K562 (cell line): ENCODE results near the gene SLC25A21.

Source experiments
- HOXB6 ChIP-seq: fragments of 250-450 bp; sonication (Bioruptor Pico); IDR thresholded peaks from 2 replicates; pipeline ENCODE4 v1.5.1; 2022; ENCODE audit warnings: mild to moderate bottlenecking, borderline replicate concordance
- TF ChIP-seq, protein P1 (sequence below): conservative IDR thresholded peaks from 2 replicates; pipeline ENCODE4 v1.6.1; 2011; ENCODE audit warnings: low read depth, mild to moderate bottlenecking, low read length; ENCODE audit not compliant: control insufficient read depth
- TF ChIP-seq, protein P2 (sequence below): sonication (generic); formaldehyde crosslinking; IDR thresholded peaks from 2 replicates; pipeline ENCODE4 v1.8.0; 2023; ENCODE audit warnings: missing genetic modification reagents, mild to moderate bottlenecking, borderline replicate concordance

DNA sequence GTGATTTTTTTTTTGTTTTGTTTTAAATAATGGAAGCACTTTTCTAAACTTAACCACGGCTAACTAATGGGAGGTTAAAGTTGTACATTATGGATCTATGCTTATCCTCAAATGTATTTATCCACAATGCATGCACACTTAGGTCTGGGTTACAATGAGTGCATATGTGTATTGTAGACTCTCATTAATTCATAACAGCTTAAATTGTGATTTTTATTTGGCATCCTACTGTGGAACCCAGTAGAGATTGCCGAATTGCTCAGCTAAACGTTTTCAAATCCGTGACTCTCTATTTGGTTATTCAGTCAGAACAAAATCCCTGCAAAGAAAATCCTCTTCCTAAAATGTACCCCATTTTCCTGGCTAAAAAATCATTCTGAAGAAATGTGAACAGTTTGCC lies 244.0 kb downstream of the SLC25A21 start:
- TF ChIP-seq, protein P1, sequence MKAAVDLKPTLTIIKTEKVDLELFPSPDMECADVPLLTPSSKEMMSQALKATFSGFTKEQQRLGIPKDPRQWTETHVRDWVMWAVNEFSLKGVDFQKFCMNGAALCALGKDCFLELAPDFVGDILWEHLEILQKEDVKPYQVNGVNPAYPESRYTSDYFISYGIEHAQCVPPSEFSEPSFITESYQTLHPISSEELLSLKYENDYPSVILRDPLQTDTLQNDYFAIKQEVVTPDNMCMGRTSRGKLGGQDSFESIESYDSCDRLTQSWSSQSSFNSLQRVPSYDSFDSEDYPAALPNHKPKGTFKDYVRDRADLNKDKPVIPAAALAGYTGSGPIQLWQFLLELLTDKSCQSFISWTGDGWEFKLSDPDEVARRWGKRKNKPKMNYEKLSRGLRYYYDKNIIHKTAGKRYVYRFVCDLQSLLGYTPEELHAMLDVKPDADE: no peak
- TF ChIP-seq HOXB6 (CRISPR knock-in tag): no peak
- TF ChIP-seq, protein P2, sequence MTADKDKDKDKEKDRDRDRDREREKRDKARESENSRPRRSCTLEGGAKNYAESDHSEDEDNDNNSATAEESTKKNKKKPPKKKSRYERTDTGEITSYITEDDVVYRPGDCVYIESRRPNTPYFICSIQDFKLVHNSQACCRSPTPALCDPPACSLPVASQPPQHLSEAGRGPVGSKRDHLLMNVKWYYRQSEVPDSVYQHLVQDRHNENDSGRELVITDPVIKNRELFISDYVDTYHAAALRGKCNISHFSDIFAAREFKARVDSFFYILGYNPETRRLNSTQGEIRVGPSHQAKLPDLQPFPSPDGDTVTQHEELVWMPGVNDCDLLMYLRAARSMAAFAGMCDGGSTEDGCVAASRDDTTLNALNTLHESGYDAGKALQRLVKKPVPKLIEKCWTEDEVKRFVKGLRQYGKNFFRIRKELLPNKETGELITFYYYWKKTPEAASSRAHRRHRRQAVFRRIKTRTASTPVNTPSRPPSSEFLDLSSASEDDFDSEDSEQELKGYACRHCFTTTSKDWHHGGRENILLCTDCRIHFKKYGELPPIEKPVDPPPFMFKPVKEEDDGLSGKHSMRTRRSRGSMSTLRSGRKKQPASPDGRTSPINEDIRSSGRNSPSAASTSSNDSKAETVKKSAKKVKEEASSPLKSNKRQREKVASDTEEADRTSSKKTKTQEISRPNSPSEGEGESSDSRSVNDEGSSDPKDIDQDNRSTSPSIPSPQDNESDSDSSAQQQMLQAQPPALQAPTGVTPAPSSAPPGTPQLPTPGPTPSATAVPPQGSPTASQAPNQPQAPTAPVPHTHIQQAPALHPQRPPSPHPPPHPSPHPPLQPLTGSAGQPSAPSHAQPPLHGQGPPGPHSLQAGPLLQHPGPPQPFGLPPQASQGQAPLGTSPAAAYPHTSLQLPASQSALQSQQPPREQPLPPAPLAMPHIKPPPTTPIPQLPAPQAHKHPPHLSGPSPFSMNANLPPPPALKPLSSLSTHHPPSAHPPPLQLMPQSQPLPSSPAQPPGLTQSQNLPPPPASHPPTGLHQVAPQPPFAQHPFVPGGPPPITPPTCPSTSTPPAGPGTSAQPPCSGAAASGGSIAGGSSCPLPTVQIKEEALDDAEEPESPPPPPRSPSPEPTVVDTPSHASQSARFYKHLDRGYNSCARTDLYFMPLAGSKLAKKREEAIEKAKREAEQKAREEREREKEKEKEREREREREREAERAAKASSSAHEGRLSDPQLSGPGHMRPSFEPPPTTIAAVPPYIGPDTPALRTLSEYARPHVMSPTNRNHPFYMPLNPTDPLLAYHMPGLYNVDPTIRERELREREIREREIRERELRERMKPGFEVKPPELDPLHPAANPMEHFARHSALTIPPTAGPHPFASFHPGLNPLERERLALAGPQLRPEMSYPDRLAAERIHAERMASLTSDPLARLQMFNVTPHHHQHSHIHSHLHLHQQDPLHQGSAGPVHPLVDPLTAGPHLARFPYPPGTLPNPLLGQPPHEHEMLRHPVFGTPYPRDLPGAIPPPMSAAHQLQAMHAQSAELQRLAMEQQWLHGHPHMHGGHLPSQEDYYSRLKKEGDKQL (CRISPR knock-in tag): no peak
